H9 (cell line): Measurements from ENCODE around the gene ZER1. TPM values are rescaled to one million over a fixed set of nuclear protein-coding genes. Genes with fewer than 3 reads are reported as not detected.

Experiments used
- DNase-seq: peaks from one replicate; pipeline ENCODE4 v3.0.0-alpha.2; 2017
- H2AFZ ChIP-seq: one replicate; pipeline ENCODE4 v1.6.1; 2013; ENCODE audit warnings: mild to moderate bottlenecking, low read length, control low read depth, moderate library complexity
- H2AK5ac ChIP-seq: 2 replicates; pipeline ENCODE4 v1.6.1; 2013; ENCODE audit warnings: low read length, control low read depth, mixed read lengths; ENCODE audit not compliant: insufficient read length
- H2BK120ac ChIP-seq: one replicate; pipeline ENCODE4 v1.6.1; 2013; ENCODE audit warnings: low read depth, mild to moderate bottlenecking, low read length, control low read depth, inconsistent platforms; ENCODE audit not compliant: poor library complexity, severe bottlenecking
- H2BK12ac ChIP-seq: 2 replicates; pipeline ENCODE4 v1.6.1; 2013; ENCODE audit warnings: low read length, control low read depth, mixed read lengths, low read depth; ENCODE audit not compliant: insufficient read length
- H2BK15ac ChIP-seq: 2 replicates; pipeline ENCODE4 v1.6.1; 2013; ENCODE audit warnings: low read depth, low read length, control low read depth
- H2BK20ac ChIP-seq: one replicate; pipeline ENCODE4 v1.6.1; 2013; ENCODE audit warnings: low read depth, mild to moderate bottlenecking, low read length, control low read depth, inconsistent platforms; ENCODE audit not compliant: poor library complexity, severe bottlenecking
- H2BK5ac ChIP-seq: 2 replicates; pipeline ENCODE4 v1.6.1; 2013; ENCODE audit warnings: low read length, control low read depth, mixed read lengths; ENCODE audit not compliant: insufficient read length
- H3K14ac ChIP-seq: 2 replicates; pipeline ENCODE4 v1.6.1; 2013; ENCODE audit warnings: low read length, control low read depth; ENCODE audit not compliant: insufficient read depth
- H3K18ac ChIP-seq: 2 replicates; pipeline ENCODE4 v1.6.1; 2013; ENCODE audit warnings: low read depth, mild to moderate bottlenecking, mixed read lengths, low read length, control low read depth; ENCODE audit not compliant: insufficient read length
- H3K23ac ChIP-seq: 2 replicates; pipeline ENCODE4 v1.6.1; 2013; ENCODE audit warnings: low read length, control low read depth, mixed read lengths, low read depth; ENCODE audit not compliant: insufficient read length
- H3K23me2 ChIP-seq: 2 replicates; pipeline ENCODE4 v1.6.1; 2013; ENCODE audit warnings: low read depth, mild to moderate bottlenecking, mixed read lengths, low read length, control low read depth; ENCODE audit not compliant: insufficient read length, poor library complexity, severe bottlenecking
- H3K27ac ChIP-seq: 2 replicates; pipeline ENCODE4 v1.5.1; 2013; ENCODE audit warnings: low read length, control low read depth, mixed read lengths, low read depth; ENCODE audit not compliant: insufficient read length
- H3K27me3 ChIP-seq: 2 replicates; pipeline ENCODE4 v1.6.1; 2013; ENCODE audit warnings: low read length, control low read depth, inconsistent platforms; ENCODE audit not compliant: insufficient read depth
- H3K4ac ChIP-seq: 2 replicates; pipeline ENCODE4 v1.6.1; 2013; ENCODE audit warnings: low read depth, mild to moderate bottlenecking, control low read depth, inconsistent platforms, low read length, moderate library complexity
- H3K4me1 ChIP-seq: 2 replicates; pipeline ENCODE4 v1.6.1; 2013; ENCODE audit warnings: low read length, control low read depth, inconsistent platforms; ENCODE audit not compliant: insufficient read depth
- H3K4me2 ChIP-seq: 2 replicates; pipeline ENCODE4 v1.6.1; 2013; ENCODE audit warnings: low read length, control low read depth, mixed read lengths; ENCODE audit not compliant: insufficient read length, insufficient read depth
- H3K56ac ChIP-seq: 2 replicates; pipeline ENCODE4 v1.6.1; 2013; ENCODE audit warnings: low read depth, mild to moderate bottlenecking, mixed read lengths, low read length, control low read depth; ENCODE audit not compliant: insufficient read length
- H3K79me1 ChIP-seq: 2 replicates; pipeline ENCODE4 v1.6.1; 2013; ENCODE audit warnings: low read depth, mild to moderate bottlenecking, moderate library complexity, low read length, control low read depth, inconsistent platforms; ENCODE audit not compliant: insufficient read depth, poor library complexity, severe bottlenecking
- H3K79me2 ChIP-seq: 2 replicates; pipeline ENCODE4 v1.6.1; 2013; ENCODE audit warnings: low read length, control low read depth, inconsistent platforms; ENCODE audit not compliant: insufficient read depth
- H3K9ac ChIP-seq: 2 replicates; pipeline ENCODE4 v1.6.1; 2013; ENCODE audit warnings: low read length, control low read depth, mixed read lengths; ENCODE audit not compliant: insufficient read length; ENCODE audit errors: extremely low read depth
- H3K9me3 ChIP-seq: one replicate; pipeline ENCODE4 v1.6.1; 2013; ENCODE audit warnings: low read depth, low read length, inconsistent platforms; ENCODE audit not compliant: control insufficient read depth
- H3T11ph ChIP-seq: one replicate; pipeline ENCODE4 v1.6.1; 2013; ENCODE audit warnings: mild to moderate bottlenecking, low read length, control low read depth, inconsistent platforms
- H4K20me1 ChIP-seq: one replicate; pipeline ENCODE4 v1.6.1; 2013; ENCODE audit not compliant: control insufficient read depth, insufficient read length, insufficient read depth
- H4K5ac ChIP-seq: 2 replicates; pipeline ENCODE4 v1.6.1; 2013; ENCODE audit warnings: low read depth, mild to moderate bottlenecking, mixed read lengths, low read length, control low read depth; ENCODE audit not compliant: insufficient read length
- H4K8ac ChIP-seq: replicated peaks from 2 replicates; pipeline ENCODE4 v1.6.1; 2013; ENCODE audit warnings: low read length, control low read depth, mixed read lengths, low read depth; ENCODE audit not compliant: insufficient read length
- H4K91ac ChIP-seq: 2 replicates; pipeline ENCODE4 v1.6.1; 2013; ENCODE audit warnings: low read depth, mild to moderate bottlenecking, moderate library complexity, mixed read lengths, low read length, control low read depth; ENCODE audit not compliant: insufficient read length
- H3K27ac Mint-ChIP-seq, 3 experiments: 2 replicates in 2 of 3; 3 replicates in 1 of 3; pipeline ENCODE4 v1.8.0; 2020 to 2021; ENCODE audit warnings: mixed read lengths in 3 of 3, mild to moderate bottlenecking in 1 of 3, moderate library complexity in 1 of 3
- H3K27me3 Mint-ChIP-seq: 2 replicates; pipeline ENCODE4 v1.8.0; 2021; ENCODE audit warnings: low read depth, mild to moderate bottlenecking, moderate library complexity, mixed read lengths
- H3K36me3 Mint-ChIP-seq, 3 experiments: 2 replicates in 2 of 3; 3 replicates in 1 of 3; pipeline ENCODE4 v1.8.0; 2020 to 2021; ENCODE audit warnings: low read depth in 3 of 3, mixed read lengths in 3 of 3; ENCODE audit not compliant: insufficient read depth in 1 of 3
- H3K4me1 Mint-ChIP-seq, 2 experiments: 2 replicates each; pipeline ENCODE4 v1.8.0; 2020; ENCODE audit warnings: mixed read lengths in 2 of 2
- H3K4me3 Mint-ChIP-seq, 2 experiments: 2 replicates in 1 of 2; 3 replicates in 1 of 2; pipeline ENCODE4 v1.8.0; 2020 to 2021; ENCODE audit warnings: mild to moderate bottlenecking in 2 of 2, mixed read lengths in 2 of 2, moderate library complexity in 1 of 2
- H3K9me3 Mint-ChIP-seq, 2 experiments: 2 replicates in 1 of 2; 3 replicates in 1 of 2; pipeline ENCODE4 v1.8.0; 2020; ENCODE audit warnings: mild to moderate bottlenecking in 2 of 2, mixed read lengths in 2 of 2, moderate library complexity in 1 of 2
- CTCF ChIP-seq: fragments of 200-600 bp; sonication (generic); conservative IDR thresholded peaks from 3 replicates; pipeline ENCODE4 v1.8.0; 2021; ENCODE audit warnings: antibody characterized with exemption, mild to moderate bottlenecking
- WGBS: extraction: QIAGEN DNeasy Blood & Tissue Kit; methylation state at CpG from one replicate; pipeline ENCODE4 v1.1.7; 2013; ENCODE audit warnings: missing lambda C conversion rate, low lambda C conversion rate, mixed read lengths; ENCODE audit not compliant: insufficient read length; ENCODE audit errors: extremely low coverage; 5-methylcytosine and 5-hydroxymethylcytosine counted together
- total RNA-seq: library from RNA; stranded (reverse); gene quantifications from 2 replicates; pipeline ENCODE4 v1.2.1, GENCODE V29; 2021

The ZER1 gene
- total RNA-seq, 1 experiment from 2014 or later = 24.2 TPM

- peaks cover 2% of the 10 kb centered on the region; the same call in 1 of the 2 replicates for H3K27me3 Mint-ChIP-seq
- Histone ChIP-seq H2BK20ac (no peak within 1 kb of the TSS), H2AFZ (no peak within 1 kb of the TSS), H3T11ph (no peak within 1 kb of the TSS), H3K56ac (no peak within 1 kb of the TSS), H4K20me1 (no peaks in the 10 kb centered on the region), H3K14ac (no peak within 1 kb of the TSS), H3K4me2 (peak within 1 kb of the TSS; percentile 54), H3K27ac (no peak within 1 kb of the TSS), H3K23me2 (peaks cover 7% of the 10 kb centered on the region), H4K5ac (no peak within 1 kb of the TSS), H2BK5ac (no peak within 1 kb of the TSS), H2BK120ac (no peak within 1 kb of the TSS), H4K91ac (no peak within 1 kb of the TSS), H2AK5ac (no peak within 1 kb of the TSS), H3K4me1 (no peaks in the 10 kb centered on the region), H3K79me1 (no peaks in the 10 kb centered on the region), H3K27me3 (no peaks in the 10 kb centered on the region), H2BK12ac (no peak within 1 kb of the TSS), H3K9me3 (no peaks in the 10 kb centered on the region), H3K79me2 (no peaks in the 10 kb centered on the region), H2BK15ac (no peak within 1 kb of the TSS), H3K23ac (no peak within 1 kb of the TSS), H4K8ac (no peak within 1 kb of the TSS), H3K9ac (peak within 1 kb of the TSS; percentile 20), H3K18ac (peak within 1 kb of the TSS; percentile 33), H3K4ac (no peak within 1 kb of the TSS)
- H3K9me3 Mint-ChIP-seq = 0 out of 5 replicates have a peak, but pooled peaks cover 2% of the 10 kb centered on the region in 2 experiments
- TF ChIP-seq CTCF = peak; percentile 98
- peak; percentile 95 for DNase-seq
- H3K4me1 Mint-ChIP-seq = peaks cover 2 to 7% of the 10 kb centered on the region in 2 experiments; a peak in 3 of 4 replicates
- no CpG with 5 or more reads among the region's 65 CpGs for WGBS
- peak within 1 kb of the TSS; percentile 85 to 88 for H3K4me3 Mint-ChIP-seq
- H3K36me3 Mint-ChIP-seq = peaks cover 0 to 3% (median 0%) of the 10 kb centered on the region in 3 experiments; a peak in 3 of 7 replicates
- peak within 1 kb of the TSS; percentile 40 to 90 (median 45); a peak in 6 of 7 replicates for H3K27ac Mint-ChIP-seq
These were observed 69.2 kb downstream of the ZER1 start, which contains the start of gene PKN3 for GRCh38 chr9:128702445-128702948. TSS of gene PKN3 (plus strand) at chr9:128702503. CDS start at chr9:128702916, 413 bp downstream.
